HS-5 (cell line): Measurements from ENCODE around the gene TMEM205.
"Not testable (repeated sequence)": the region's sequence is repeated elsewhere in the genome, so short reads cannot be mapped to it uniquely, and the experiment has no call there.

ENCODE experiments used
- DNase-seq: peaks from one replicate; pipeline ENCODE4 v3.0.0-alpha.2; 2012; ENCODE audit warnings: low read depth

Gene TMEM205

DNA sequence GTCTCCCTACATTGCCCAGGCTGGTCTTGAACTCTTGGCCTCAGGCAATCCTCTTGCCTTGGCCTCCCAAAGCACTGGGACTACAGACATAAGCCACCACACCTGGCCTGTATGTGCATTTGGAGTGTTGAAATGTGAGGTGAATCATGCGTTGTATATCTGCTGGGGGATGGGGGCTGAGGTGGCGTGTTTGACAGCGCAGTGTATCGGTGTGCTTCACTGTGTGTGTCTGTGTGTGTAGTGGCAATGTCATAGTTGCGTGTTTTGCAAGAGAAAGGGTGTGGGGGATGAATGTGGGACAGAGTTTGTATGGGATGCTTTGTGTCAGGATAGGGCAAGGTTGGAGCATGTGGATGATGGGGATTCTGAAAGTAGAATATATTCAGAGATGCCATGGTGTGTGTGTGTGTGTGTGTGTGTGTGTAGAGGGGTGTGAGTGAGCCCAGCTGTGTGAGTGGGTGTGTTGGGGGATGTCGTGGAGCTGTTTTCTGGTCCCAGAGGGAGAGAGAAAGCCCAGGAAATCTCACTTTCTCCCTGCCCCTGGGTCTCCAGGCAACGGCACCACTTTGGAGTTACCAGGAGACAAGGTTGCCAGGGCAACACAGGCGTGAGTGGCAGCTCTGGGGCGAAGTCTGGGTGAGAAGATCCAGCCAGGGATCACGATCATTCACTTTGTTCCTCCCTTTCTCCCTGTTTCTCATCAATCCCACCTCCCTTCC, 27.3 kb upstream of the TMEM205 start:
- no peak for DNase-seq

DNA sequence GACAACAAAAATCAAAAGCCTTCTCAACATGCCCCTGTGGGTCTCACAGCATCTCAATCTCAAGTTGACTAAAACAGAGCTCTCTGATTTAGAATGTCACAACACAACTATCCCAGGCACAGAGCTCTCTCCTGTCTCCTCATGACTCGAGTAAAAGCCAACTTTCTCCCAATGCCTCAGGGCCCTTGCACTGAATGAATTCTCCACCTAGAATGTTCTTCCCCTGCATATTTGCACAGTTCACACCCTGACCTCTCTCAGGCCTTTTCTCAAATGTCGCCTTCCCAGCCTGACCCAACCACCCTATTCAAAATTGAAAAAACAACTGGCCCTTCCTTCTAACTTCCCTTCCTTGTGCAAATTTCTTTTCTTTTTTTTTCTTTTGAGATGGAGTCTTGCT, 24.7 kb upstream of the TMEM205 start:
- DNase-seq, result no peak

DNA sequence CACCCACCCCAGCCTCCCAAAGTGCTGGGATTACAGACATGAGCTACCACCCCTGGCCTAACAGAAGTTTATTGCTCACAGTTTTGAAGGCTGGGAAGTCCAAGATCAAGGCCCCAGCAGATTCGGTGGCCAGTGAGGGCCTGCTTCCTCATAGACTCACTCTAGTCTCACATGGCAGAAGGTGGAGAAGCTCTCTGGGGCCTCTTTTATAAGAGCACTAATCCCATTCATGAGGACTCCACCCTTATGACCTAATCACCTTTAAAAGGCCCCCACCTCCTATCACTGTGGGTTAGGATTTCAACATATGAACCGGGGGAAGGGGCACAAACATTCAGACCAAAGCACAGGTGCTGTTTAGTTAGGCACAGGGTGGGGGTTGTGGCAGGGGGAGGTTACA, 21.5 kb upstream of the TMEM205 start:
- DNase-seq, result no peak

DNA sequence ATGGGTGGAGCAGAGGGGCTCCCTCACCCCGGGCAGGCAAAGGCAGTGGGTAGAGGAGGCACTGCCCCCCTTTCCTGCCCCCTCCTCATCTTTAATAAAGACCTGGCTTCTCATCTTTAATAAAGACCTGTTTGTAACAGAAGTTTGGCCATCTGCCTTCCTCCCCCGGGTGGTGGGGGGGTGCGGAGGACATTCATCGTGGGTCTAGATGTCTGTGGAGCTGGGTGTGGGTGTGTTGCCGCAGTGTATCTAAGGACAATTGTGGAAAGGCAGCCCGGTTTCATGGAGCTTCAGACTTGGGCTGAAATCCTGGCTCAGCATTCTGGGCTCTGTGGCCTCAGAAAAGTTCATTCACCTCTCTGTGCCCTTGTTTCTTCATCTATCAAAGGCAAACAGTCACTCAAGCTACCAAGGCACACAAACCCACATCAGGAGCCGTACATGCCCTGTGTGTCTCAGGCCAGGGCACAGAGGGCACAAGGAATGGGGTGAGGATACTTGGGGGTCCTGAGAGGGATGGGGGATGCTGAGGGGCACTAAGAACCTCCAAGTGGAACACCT, 19.6 kb upstream of the TMEM205 start:
- no peak for DNase-seq

DNA sequence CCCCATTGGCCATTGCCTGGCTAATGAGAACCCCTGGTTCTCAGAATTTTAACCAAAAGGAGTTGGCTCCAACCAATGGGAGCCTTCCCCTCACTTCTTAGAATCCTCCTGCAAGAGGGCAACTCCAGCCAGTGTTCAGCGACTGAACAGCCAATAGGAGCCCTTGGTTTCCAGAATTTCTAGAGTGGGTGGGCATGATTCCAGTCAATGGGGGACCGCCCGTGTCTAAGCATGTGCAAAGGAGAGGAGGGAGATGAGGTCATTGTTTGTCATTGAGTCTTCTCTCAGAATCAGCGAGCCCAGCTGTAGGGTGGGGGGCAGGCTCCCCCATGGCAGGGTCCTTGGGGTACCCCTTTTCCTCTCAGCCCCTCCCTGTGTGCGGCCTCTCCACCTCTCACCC, 18.9 kb upstream of the TMEM205 start:
- no peak for DNase-seq

DNA sequence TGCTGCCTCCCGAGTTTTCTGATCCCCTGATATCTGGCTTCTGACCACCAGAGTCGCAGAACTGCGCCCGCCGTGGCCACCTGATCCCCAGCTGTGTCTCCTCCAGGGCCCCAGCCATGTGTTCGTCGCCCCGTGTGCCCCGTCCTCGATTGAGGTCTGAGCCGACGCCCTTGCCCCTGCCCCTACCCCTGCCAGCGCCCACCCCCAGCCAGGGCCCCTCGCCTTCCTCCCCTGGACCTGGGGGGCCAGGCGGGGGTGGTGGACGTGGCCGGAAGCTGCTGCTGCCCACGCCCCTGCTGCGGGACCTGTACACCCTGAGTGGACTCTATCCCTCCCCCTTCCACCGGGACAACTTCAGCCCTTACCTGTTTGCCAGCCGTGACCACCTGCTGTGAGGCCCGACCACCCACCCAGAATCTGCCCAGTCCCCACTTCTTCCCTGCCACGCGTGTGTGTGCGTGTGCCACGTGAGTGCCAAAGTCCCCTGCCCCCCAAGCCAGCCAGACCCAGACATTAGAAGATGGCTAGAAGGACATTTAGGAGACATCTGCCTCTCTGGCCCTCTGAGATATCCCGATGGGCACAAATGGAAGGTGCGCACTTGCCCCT, 18.3 kb upstream of the TMEM205 start:
- DNase-seq, result no peak

DNA sequence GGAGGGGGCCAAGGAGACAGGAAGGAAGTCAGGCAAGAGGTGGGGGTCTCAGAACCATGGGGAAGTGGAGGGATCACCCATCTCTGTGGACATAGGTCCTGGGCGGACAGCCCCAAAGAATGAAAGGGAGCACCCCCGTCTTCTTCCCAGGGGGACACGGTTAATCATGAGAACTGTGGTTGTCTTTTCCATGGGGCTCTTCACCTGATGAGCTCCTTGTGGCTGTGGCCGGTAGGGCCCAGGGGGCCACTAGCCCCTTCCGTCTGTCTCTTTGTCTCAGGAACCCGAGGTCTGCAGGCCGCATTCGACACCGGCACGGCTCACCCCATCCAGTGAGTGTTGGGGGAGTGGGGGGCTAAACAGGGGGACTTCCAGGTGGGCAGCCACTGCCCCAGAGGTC, 17.8 kb upstream of the TMEM205 start:
- no peak for DNase-seq

DNA sequence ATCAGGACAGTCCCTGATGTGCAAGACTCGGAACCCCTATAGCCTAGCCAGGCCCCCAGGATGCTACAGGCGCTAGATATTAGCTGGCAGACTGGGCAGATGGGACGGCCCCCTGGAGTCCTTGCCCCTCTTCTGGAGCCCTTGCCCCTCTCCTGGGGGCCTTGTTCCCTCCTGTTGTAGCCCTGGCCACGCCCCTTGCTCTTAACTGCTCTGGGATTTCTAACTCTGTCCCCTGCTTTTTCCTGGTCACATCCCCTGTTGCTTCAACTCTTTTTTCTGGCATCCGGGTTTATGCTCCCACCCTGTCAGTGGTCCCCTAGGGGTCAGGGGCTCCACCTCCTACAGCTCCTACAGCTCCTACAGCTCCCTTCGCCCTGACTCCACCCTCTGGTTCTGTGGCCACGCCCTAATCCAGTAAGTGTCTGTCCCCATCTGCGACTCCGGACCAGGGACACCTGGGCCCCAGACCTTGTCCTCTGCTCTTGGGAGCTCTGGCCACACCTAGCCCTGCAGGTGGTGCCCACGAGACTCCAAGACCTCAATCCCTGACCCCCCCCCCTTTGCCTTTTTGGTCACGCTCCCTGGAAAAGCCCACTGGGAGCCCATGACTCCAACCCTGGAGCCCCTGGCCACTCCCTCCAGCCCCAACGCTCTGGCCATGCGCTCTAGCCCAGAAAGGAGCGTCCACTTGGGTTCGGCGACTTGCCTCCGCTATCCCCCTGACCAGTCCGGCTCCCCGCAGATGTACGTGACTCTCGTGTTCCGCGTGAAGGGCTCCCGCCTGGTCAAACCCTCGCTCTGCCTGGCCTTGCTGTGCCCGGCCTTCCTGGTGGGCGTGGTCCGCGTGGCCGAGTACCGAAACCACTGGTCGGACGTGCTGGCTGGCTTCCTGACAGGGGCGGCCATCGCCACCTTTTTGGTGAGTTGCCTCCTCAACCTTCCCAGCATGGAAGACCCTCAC, 16.0 kb upstream of the TMEM205 start:
- DNase-seq, result no peak

DNA sequence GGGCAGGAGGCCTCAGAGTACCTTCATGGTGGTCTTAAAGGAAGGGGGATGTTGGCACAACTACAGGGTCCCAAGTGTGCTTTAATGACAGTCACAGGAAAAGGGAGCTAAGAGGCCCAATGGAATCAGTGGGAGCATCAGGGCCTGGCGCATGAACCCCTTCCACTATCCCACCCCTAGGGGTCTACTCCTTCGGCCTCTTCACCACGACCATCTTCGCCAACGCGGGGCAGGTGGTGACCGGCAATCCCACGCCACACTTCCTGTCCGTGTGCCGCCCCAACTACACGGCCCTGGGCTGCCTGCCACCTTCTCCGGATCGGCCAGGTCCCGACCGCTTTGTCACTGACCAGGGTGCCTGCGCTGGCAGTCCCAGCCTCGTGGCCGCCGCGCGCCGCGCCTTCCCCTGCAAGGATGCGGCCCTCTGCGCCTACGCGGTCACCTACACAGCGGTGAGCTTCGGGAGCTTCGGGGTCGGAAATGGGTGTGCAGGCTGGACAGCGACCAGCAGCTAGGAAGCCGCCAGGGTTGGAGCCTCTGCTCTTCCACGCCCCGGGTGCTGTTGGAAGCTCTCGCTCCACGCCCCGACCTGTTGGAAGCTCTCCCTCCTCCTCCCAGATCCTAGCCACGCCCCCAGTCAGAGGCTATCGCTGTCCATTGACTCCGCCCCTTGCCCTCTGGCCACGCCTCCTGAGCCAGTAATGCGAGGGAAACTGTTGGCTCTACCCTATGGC, 15.1 kb upstream of the TMEM205 start:
- DNase-seq, result no peak

DNA sequence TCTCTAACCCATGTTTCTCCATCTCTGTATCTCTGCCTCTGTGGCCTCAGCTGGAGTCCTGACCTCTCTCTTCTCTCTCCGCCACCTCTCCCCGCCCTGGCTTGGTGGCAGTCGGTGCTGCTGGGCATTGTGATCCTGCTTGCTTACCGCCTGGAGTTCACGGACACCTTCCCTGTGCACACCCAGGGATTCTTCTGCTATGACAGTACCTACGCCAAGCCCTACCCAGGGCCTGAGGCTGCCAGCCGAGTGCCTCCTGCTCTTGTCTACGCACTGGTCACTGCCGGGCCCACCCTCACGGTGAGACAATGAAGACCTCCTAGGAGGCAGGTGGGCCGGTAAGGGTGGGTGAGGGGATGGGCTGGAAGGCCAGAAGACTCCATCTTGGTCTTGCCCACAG, 13.4 kb upstream of the TMEM205 start:
- DNase-seq, result no peak

DNA sequence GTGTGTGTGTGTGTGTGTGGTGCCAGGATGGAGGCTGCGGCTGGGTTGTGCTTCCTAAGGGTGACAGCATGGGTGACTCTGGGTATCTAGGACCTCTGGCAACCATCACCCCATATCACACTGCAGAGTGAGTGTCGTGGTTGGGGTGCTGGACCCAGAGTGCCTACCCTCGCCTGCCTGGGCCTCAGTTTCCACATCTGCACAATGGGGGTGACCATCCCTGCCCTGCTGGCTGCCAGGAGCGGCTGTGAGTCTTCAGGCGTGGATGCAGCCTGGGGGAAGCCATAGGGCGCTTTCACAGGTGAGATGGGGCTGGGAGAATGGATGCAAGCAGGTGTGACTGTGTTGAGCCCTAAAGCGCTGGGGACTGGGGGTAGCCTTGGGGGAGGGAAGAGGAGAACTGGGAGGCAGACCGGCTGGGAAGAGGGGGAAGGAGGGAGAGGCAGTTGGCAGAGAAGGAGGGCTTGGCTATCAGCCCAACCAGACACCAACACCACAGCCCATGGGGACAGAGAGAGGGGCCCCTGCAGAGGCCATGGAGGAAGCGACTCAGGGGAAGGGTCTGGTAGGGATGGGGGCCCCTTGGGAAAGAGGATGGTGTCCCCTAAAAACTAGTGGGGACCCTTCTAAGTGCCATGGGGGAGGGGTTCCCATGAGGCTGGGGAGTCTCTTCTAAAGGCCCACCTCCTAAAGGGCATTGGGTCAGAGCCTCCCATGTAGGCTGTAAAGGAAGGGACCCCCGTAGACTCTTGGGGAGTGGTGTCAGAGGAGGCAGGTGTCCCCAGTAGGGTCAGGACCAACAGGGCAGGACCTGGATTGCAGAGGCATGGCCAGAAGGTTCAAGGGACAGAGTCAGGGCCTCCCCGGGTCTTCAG, 10.8 kb upstream of the TMEM205 start:
- DNase-seq, result no peak

DNA sequence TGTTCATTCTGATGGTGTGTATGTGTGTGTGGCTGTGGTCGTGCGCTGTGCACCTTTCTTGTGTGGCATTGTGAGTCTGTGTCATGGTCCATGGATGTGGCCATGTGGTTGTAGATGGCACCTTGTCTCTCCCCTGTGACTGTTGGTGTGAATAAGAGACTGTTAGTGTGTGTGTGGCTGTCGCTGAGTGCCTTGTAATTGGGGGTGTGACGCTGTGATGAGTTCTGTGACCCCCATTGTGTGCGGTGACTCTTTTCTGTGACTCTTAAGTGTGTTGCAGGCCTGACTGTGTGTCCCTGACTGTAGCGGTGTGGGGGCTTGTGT, 10.0 kb upstream of the TMEM205 start:
- no peak for DNase-seq

DNA sequence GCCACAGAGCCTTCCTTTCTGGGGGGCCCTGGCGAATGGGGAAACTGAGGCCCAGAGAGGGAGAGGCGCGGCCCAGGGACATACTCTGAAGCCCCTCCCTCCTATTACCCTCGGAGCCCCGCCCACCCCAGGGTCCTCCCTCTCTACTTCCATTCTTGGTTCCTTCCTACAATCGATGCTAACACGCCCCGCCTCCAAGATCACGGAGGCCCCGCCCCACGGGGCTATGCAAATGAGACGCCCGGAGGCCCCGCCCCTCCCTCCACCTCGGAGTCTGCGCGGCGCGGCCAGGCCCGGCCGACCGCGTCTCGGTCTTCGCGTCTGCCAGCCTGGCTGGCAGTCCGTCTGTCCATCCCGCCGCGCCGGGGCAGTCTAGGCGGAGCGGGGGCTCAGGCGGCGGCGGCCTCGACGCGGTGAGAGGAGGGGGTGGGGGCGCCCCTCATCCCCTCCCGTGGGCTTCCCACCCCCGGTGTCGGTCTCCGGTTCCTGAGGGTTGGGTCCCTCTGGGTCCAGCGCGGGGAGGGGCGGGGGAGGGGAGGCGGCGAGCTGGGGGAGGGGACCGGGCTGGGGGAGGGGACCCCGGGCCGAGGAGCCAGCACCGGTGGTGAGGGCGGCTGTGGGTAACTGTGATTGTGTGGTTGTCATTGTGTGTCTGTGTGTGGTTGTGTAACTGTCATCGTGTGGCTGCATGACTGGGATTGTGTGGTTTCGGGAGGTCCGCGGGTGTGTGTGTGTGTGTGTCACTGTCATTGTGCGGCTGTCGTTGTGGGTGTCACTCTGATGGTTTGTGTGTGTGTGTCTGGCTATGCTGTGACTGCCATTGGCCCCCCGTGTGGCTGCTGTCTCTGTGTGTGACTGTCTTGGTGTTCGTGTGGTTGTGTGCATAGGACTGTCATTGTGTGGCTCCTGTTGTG, 9.3 kb upstream of the TMEM205 start, which contains the start of gene PLPPR2:
PLPPR2 (plus strand) TSS at position 273 of the 914 bp plus-strand sequence. CDS start 2,242 bp downstream, outside the sequence.
- peak; percentile 74 for DNase-seq

DNA sequence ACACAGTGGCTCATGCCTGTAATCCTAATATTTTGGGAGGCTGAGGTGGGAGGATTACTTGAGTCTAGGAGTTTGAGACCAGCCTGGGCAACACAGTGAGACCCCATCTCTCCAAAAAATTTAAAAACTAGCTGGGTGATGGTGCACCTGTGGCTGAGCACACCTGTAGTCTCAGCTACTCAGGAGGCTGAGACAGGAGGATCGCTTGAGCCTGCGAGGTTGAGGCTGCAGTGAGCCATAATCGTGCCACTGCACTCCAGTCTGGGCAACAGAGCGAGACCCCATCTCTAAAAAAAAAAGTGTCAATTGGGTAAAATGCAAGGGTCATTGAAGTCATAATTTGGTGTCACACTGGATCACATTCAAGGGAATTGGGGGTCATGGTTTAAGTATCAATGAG, 8.0 kb upstream of the TMEM205 start:
- DNase-seq, result not testable (repeated sequence)

DNA sequence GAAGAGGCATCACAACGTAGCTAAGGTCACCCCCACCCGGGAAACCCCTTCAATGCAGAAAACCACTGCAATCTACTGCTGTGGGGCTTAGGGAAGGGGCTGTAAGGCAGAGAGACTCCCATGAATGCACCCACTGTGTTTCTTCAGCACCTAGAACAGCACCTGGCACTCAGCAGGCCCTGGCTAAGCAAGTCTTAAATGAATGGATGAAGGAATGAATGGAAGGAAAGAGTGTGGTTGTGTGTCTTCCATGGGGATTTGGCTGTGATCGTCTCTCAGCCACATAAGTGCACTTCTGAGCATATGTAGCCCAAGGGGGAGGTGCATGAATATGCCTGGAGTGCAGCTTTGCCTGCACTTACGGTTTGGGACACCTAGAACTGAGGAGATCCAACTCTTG, 3.1 kb upstream of the TMEM205 start:
- DNase-seq, result no peak

DNA sequence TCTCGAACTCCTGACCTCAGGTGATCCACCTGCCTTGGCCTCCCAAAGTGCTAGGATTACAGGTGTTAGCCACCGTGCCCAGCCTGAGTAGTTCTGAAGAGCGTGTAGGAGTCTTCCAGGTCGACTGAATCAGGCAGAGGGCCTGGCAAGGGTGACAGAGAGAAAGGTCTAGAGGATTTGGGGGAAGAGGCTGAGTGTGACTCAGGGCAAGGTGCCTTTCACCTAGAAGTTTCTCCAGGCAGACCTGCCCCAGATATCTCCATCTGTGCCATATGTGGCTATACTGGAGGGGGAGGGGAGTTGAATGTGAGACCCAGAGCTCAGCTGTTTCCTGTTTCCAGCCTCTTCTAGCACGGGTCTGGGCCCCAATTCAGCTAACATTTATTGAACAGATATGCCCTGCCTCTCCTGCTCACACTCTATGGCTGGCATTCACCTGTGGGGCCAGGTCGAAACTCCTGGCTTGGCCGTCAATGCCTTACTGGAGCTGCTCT, 1.5 kb upstream of the TMEM205 start:
- DNase-seq, result no peak

DNA sequence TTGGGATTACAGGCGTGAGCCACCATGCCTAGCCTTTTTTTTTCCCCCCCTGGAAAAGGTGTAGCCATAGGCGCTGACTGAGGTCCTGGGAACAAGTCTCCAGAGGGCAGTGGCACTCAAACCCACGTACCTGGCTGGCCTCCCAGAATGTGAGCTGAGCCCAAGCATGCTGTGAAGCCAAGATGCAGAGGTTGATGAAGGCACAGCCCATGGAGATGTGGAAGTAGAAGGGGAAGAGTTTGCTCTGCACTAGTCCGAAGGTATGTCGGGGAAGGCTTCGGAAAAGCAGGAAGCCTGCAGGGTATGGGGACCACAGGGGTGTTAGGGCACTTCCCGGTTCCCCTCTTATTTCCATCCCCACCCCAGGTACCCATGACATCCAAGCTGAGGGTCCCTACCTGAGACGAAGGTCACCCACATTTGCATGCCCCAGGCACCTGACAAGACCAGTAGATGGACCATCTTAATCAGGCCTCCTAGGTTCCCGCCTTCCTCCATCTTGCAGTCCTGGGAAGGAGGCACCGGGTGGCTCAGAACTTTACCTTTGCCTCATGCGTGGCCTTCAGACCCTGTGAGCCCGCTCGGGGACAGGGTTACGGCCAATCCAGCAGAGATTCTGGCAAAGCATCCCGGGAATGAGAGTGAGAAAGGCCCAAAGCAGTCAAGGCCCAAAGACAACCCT, 805 bp downstream of the TMEM205 start:
- DNase-seq, result no peak

DNA sequence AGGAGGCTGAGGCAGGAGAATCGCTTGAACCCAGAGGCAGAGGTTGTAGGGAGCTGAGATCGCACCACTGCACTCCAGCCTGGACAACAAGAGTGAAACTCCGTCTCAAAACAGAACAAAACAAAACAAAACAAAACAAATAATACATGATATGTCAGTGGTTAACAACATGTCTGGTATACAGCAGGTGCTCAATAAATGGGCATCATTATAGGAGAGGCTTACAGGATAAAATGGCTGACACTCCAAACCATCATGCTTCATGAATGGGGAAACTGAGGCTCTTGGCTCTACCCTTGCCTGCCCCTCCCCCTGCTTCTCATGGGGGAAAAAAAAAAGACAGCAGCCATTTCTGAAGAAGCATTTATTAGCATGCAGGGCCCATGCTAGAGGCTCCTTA, 3.6 kb downstream of the TMEM205 start:
- DNase-seq, result no peak

DNA sequence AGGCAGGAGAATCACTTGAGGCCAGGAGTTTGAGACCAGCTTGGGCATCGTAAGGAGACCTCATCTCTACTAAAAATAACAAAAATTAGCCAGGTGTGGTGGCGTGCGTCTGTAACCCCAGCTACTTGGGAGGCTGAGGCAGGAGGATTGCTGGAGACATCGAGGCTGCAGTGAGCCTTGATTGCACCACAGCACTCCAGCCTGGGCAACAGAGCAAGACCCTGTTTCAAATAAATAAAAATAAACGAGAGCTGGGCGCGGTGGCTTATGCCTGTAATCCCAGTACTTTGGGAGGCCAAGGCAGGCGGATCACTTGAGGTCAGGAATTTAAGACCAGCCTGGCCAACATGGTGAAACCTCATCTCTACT, 6.0 kb downstream of the TMEM205 start:
- DNase-seq, result not testable (repeated sequence)
